HG02763 (cell line): Measurements from ENCODE around the gene DUSP15.
"Not testable (repeated sequence)": the region's sequence is repeated elsewhere in the genome, so short reads cannot be mapped to it uniquely, and the experiment has no call there.

ENCODE experiments used
- ATAC-seq: cut with Tn5 transposase; IDR thresholded peaks from one replicate; pipeline ENCODE4 v1.9.1; 2021; ENCODE audit warnings: mild to moderate bottlenecking, moderate library complexity; ENCODE audit not compliant: unreplicated experiment

DUSP15 gene

GRCh38 chr20:31824125-31824485, 46.2 kb downstream of the DUSP15 start:
- ATAC-seq: no peak

GRCh38 chr20:31823360-31824124, 46.8 kb downstream of the DUSP15 start:
- ATAC-seq: no peak

GRCh38 chr20:31822421-31823330, 47.7 kb downstream of the DUSP15 start:
- ATAC-seq: peak; percentile 61

- no peak for ATAC-seq
Observed at GRCh38 chr20:31821427-31821826, 48.9 kb downstream of the DUSP15 start.

GRCh38 chr20:31820228-31820627, 50.1 kb downstream of the DUSP15 start:
- ATAC-seq: no peak

- ATAC-seq: no peak
Observed at GRCh38 chr20:31819083-31819784, 51.1 kb downstream of the DUSP15 start, which contains the start of gene MYLK2. TSS of gene MYLK2 (plus strand) at chr20:31819356. CDS start at chr20:31819581, 225 bp downstream.

- no peak for ATAC-seq
Observed at GRCh38 chr20:31818376-31818908, 51.9 kb downstream of the DUSP15 start.

- no peak for ATAC-seq
Observed at GRCh38 chr20:31817461-31817860, 52.9 kb downstream of the DUSP15 start.

- ATAC-seq: no peak
Observed at GRCh38 chr20:31816221-31816620, 54.1 kb downstream of the DUSP15 start.

- no peak for ATAC-seq
Observed at GRCh38 chr20:31815408-31816188, 54.7 kb downstream of the DUSP15 start.

GRCh38 chr20:31814142-31814541, 56.2 kb downstream of the DUSP15 start:
- ATAC-seq: not testable (repeated sequence)

- no peak for ATAC-seq
Observed at GRCh38 chr20:31813611-31814010, 56.7 kb downstream of the DUSP15 start.

- no peak for ATAC-seq
Observed at GRCh38 chr20:31811796-31812728, 58.3 kb downstream of the DUSP15 start.

GRCh38 chr20:31811198-31811597, 59.1 kb downstream of the DUSP15 start:
- no peak for ATAC-seq
